Measurements from ENCODE around the gene CTBP1. TPM values are rescaled to one million over a fixed set of nuclear protein-coding genes. Genes with fewer than 3 reads are reported as not detected.

Gene CTBP1
- polyA plus RNA-seq, 1 donor (not counting 4 experiments of a cell fraction or from before 2014, with no cell fraction given): 46.9 TPM

- Histone ChIP-seq H3K4me1 (ENCODE audit: control insufficient read depth, extremely low read depth, insufficient read depth, low read length) (peaks cover 30% of the 10 kb centered on the region), H3K36me3 (ENCODE audit: control insufficient read depth in 2 of 2, extremely low read depth in 1 of 2, insufficient read depth in 2 of 2, low read length in 2 of 2) (peaks cover 21 to 35% of the 10 kb centered on the region in 2 experiments), H3K9me1 (ENCODE audit: control insufficient read depth, extremely low read depth, insufficient read depth, low read length) (peaks cover 5% of the 10 kb centered on the region), H3K79me2 (ENCODE audit: control insufficient read depth, insufficient read depth, low read length) (peaks cover 3% of the 10 kb centered on the region), H3K27ac (ENCODE audit: control insufficient read depth, insufficient read depth, low read length) (no peak overlapping the region), H4K20me1 (ENCODE audit: control insufficient read depth, extremely low read depth, insufficient read depth, low read length) (peaks cover under 1% of the 10 kb centered on the region), H3K9ac (ENCODE audit: control insufficient read depth, extremely low read depth, insufficient read depth, low read length) (no peak overlapping the region), H3K9me3 (ENCODE audit: control insufficient read depth, low read depth, low read length) (no peaks in the 10 kb centered on the region), H3K27me3 (ENCODE audit: control insufficient read depth, extremely low read depth, insufficient read depth, low read length) (no peaks in the 10 kb centered on the region), H3K4me3 (ENCODE audit: control insufficient read depth in 2 of 3, extremely low read depth in 1 of 3, insufficient read depth in 2 of 3, low read depth in 1 of 3, low read length in 3 of 3) (no peak overlapping the region), H2AFZ (ENCODE audit: control insufficient read depth, low read length) (no peak overlapping the region), H3K4me2 (ENCODE audit: control insufficient read depth, extremely low read depth, insufficient read depth, low read depth, low read length) (no peak overlapping the region)
- no peak for TF ChIP-seq CTCF (optimal IDR thresholded peaks at IDR 0.05 in 1 of 3, IDR thresholded peaks at IDR 0.05 in 1 of 3, conservative IDR thresholded peaks at IDR 0.05 in 1 of 3; ENCODE audit: extremely low read depth in 1 of 3, insufficient read depth in 2 of 3, low read length in 3 of 3)
- no peak for TF ChIP-seq EZH2 (IDR thresholded peaks at IDR 0.05; ENCODE audit: low read length)
- DNase-seq (ENCODE audit: low read depth, low spot score) (no peak), FAIRE-seq (no peak)
- dilution Hi-C loops (cut with MboI; ENCODE audit: extremely low pct_ligation_motif_present, low sequenced_read_pairs): no loop called here
Measured at GRCh38 chr4:1220566-1220965, 28.4 kb downstream of the CTBP1 start.

- Histone ChIP-seq H2AFZ (ENCODE audit: control insufficient read depth, low read length) (no peak overlapping the region), H4K20me1 (ENCODE audit: control insufficient read depth, extremely low read depth, insufficient read depth, low read length) (peaks cover 4% of the 10 kb centered on the region), H3K9me1 (ENCODE audit: control insufficient read depth, extremely low read depth, insufficient read depth, low read length) (peaks cover 5% of the 10 kb centered on the region), H3K9me3 (ENCODE audit: control insufficient read depth, low read depth, low read length) (no peaks in the 10 kb centered on the region), H3K27ac (ENCODE audit: control insufficient read depth, insufficient read depth, low read length) (no peak overlapping the region), H3K4me1 (ENCODE audit: control insufficient read depth, extremely low read depth, insufficient read depth, low read length) (peaks cover 30% of the 10 kb centered on the region), H3K36me3 (ENCODE audit: control insufficient read depth in 2 of 2, extremely low read depth in 1 of 2, insufficient read depth in 2 of 2, low read length in 2 of 2) (peaks cover 25 to 37% of the 10 kb centered on the region in 2 experiments), H3K4me3 (ENCODE audit: control insufficient read depth in 2 of 3, extremely low read depth in 1 of 3, insufficient read depth in 2 of 3, low read depth in 1 of 3, low read length in 3 of 3) (no peak overlapping the region), H3K79me2 (ENCODE audit: control insufficient read depth, insufficient read depth, low read length) (peaks cover 3% of the 10 kb centered on the region), H3K4me2 (ENCODE audit: control insufficient read depth, extremely low read depth, insufficient read depth, low read depth, low read length) (no peak overlapping the region), H3K9ac (ENCODE audit: control insufficient read depth, extremely low read depth, insufficient read depth, low read length) (no peak overlapping the region), H3K27me3 (ENCODE audit: control insufficient read depth, extremely low read depth, insufficient read depth, low read length) (no peaks in the 10 kb centered on the region)
- DNase-seq (ENCODE audit: low read depth, low spot score) (no peak), FAIRE-seq (no peak)
- TF ChIP-seq CTCF (optimal IDR thresholded peaks at IDR 0.05 in 1 of 3, IDR thresholded peaks at IDR 0.05 in 1 of 3, conservative IDR thresholded peaks at IDR 0.05 in 1 of 3; ENCODE audit: extremely low read depth in 1 of 3, insufficient read depth in 2 of 3, low read length in 3 of 3) (no peak), EZH2 (IDR thresholded peaks at IDR 0.05; ENCODE audit: low read length) (no peak)
- dilution Hi-C loops (cut with MboI; ENCODE audit: extremely low pct_ligation_motif_present, low sequenced_read_pairs): no loop called here
Measured at GRCh38 chr4:1219566-1219950, 29.4 kb downstream of the CTBP1 start.

Measured in keratinocyte (primary cell).